ENCODE results near the gene GALNT7. TPM values are rescaled to one million over a fixed set of nuclear protein-coding genes. Genes with fewer than 3 reads are reported as not detected.

Gene GALNT7
- total RNA-seq, 4 donors from 2014 or later: 8.7 to 22.4 (median 9.7) TPM

DNA sequence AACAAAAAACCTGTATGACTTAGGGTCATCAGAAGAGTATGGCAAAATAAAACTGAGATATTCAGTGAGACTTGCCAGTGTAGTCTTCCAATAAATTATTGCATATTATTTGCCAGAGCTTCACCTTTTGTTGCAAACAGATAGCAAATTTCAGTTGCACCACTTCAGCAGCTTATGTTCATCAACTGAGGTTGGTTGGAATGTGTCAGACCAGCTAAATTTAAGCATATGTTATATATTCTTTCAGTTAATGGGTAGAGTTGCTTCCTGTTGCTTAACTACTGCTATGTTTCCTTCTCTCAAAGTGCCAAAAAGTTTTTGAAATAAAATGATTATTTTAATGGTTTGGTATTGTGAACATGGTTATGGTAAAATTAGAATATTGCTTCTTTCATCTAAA lies 61.5 kb downstream of the GALNT7 start:
- no peak for DNase-seq (ENCODE audit: low spot score in 2 of 2)
- no peaks in the 10 kb centered on the region for H3K9me3 ChIP-seq
- no peak overlapping the region for H3K27ac ChIP-seq
- no peaks in the 10 kb centered on the region for H3K27me3 ChIP-seq
- no peaks in the 10 kb centered on the region for H3K36me3 ChIP-seq
- no peak overlapping the region for H3K4me3 ChIP-seq
- TF ChIP-seq POLR2A (IDR thresholded peaks at IDR 0.05) (no peak), EP300 (IDR thresholded peaks at IDR 0.05) (no peak)
- TF ChIP-seq, protein P1, sequence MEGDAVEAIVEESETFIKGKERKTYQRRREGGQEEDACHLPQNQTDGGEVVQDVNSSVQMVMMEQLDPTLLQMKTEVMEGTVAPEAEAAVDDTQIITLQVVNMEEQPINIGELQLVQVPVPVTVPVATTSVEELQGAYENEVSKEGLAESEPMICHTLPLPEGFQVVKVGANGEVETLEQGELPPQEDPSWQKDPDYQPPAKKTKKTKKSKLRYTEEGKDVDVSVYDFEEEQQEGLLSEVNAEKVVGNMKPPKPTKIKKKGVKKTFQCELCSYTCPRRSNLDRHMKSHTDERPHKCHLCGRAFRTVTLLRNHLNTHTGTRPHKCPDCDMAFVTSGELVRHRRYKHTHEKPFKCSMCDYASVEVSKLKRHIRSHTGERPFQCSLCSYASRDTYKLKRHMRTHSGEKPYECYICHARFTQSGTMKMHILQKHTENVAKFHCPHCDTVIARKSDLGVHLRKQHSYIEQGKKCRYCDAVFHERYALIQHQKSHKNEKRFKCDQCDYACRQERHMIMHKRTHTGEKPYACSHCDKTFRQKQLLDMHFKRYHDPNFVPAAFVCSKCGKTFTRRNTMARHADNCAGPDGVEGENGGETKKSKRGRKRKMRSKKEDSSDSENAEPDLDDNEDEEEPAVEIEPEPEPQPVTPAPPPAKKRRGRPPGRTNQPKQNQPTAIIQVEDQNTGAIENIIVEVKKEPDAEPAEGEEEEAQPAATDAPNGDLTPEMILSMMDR (IDR thresholded peaks at IDR 0.05): no peak
- no peaks in the 10 kb centered on the region for H3K4me1 ChIP-seq

DNA sequence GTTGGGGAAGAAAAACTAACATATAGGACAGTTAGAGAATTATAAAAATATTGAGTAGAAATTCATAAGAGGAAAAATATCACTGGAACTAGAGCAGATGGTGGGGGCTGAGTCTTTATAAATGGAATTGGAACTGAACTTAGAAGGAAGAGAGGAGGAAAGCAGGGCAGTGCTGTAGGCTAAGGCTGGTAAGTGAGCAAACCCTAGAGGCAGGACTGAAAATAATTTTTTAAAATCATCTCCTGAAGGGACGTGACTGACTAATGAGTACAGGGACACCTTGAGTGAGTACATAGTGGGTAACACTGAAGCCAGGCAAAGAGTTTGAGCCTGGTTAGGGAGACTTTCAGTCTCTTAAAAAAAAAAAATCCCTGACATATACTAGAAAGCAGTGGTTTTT lies 63.3 kb downstream of the GALNT7 start:
- no peaks in the 10 kb centered on the region for H3K4me1 ChIP-seq
- H3K27ac ChIP-seq: no peak overlapping the region
- H3K27me3 ChIP-seq: no peaks in the 10 kb centered on the region
- TF ChIP-seq POLR2A (IDR thresholded peaks at IDR 0.05): no peak
- TF ChIP-seq EP300 (IDR thresholded peaks at IDR 0.05): no peak
- TF ChIP-seq, protein P1 (IDR thresholded peaks at IDR 0.05): no peak
- 64 to 72% methylated on average over 1 of the region's 1 CpG for WGBS, 2 donors
- H3K4me3 ChIP-seq: no peak overlapping the region
- no peak for DNase-seq (ENCODE audit: low spot score in 2 of 2)
- no peaks in the 10 kb centered on the region for H3K9me3 ChIP-seq
- H3K36me3 ChIP-seq: no peaks in the 10 kb centered on the region

DNA sequence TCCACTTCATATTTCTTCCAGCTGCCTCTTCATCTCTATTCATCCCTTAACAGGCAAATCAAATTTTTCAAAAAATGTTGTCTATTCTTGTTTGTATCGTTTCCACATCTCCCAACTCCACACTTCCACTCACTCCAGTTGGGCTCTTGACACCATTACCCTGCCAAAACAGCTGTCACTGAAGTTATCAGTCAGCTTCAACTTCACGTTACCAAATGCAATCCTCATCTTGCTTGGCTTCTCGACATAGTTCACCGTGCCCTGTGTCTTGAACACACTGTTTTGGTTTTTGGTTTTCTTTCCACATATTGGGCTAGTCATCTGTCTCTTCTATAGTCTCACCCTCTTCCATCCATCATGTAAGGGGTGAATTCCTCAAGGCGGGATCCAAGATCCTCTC lies 65.2 kb downstream of the GALNT7 start:
- no peaks in the 10 kb centered on the region for H3K27me3 ChIP-seq
- no peak for DNase-seq (ENCODE audit: low spot score in 2 of 2)
- H3K4me3 ChIP-seq: no peak overlapping the region
- TF ChIP-seq, protein P1 (IDR thresholded peaks at IDR 0.05): no peak
- TF ChIP-seq POLR2A (IDR thresholded peaks at IDR 0.05): no peak
- TF ChIP-seq EP300 (IDR thresholded peaks at IDR 0.05): no peak
- no peak overlapping the region for H3K27ac ChIP-seq
- H3K9me3 ChIP-seq: no peaks in the 10 kb centered on the region
- peaks cover 0 to 4% (median 0%) of the 10 kb centered on the region in 4 donors for H3K4me1 ChIP-seq
- no peaks in the 10 kb centered on the region for H3K36me3 ChIP-seq
- 87 to 90% methylated on average over 5 of the region's 5 CpGs for WGBS, 2 donors

DNA sequence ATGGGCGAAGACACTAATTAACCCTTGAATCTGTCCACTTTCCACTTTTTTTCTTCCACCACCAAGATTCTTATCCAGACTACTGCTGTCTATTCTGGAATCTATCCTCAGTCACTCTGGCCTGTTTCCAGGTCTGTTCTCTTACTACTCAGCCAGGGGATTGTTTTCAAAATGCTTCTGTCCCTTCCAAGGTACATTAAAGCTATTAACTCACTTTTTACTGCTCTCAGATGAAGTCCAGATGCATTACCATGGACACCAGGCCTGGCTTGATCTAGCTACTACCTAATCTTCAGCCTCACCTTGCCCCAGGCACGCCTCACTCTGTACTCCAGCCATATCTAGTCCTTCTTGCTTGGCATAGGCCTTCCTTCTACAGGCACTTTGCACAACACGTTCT lies 66.4 kb downstream of the GALNT7 start:
- no peak for DNase-seq (ENCODE audit: low spot score in 2 of 2)
- Histone ChIP-seq H3K27me3 (no peaks in the 10 kb centered on the region), H3K36me3 (no peaks in the 10 kb centered on the region), H3K27ac (no peak overlapping the region), H3K9me3 (no peaks in the 10 kb centered on the region), H3K4me3 (no peak overlapping the region), H3K4me1 (peaks cover 0 to 4% (median 0%) of the 10 kb centered on the region in 4 donors)
- WGBS, 2 donors: 95 to 98% methylated on average over 3 of the region's 3 CpGs
- TF ChIP-seq EP300 (IDR thresholded peaks at IDR 0.05): no peak
- TF ChIP-seq, protein P1 (IDR thresholded peaks at IDR 0.05): no peak
- no peak for TF ChIP-seq POLR2A (IDR thresholded peaks at IDR 0.05)

DNA sequence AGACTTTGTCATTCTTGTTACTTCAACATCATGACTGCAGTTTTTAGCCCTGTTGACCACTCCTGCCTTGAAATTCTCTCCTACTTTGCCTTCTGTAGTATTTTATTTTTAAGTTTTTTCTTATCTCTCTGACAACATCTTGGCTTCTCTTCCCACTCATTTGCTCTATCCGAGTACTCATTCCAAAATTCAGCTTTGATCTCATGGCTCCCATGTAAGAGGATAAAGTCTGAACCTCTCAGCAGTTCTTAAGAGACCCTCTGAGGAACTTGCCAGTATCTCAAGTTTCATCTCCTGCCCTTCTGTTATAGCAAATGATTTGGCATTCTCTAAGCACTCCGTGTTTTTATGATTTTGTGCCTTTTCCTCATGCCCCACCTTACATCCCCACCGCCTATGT lies 67.7 kb downstream of the GALNT7 start:
- Histone ChIP-seq H3K36me3 (no peaks in the 10 kb centered on the region), H3K27me3 (no peaks in the 10 kb centered on the region), H3K4me3 (no peak overlapping the region), H3K4me1 (peaks cover 0 to 4% (median 0%) of the 10 kb centered on the region in 4 donors), H3K27ac (no peak overlapping the region), H3K9me3 (no peaks in the 10 kb centered on the region)
- TF ChIP-seq, protein P1 (IDR thresholded peaks at IDR 0.05): no peak
- TF ChIP-seq EP300 (IDR thresholded peaks at IDR 0.05) (no peak), POLR2A (IDR thresholded peaks at IDR 0.05) (no peak)
- 69 to 81% methylated on average over 3 of the region's 3 CpGs for WGBS, 2 donors
- no peak for DNase-seq (ENCODE audit: low spot score in 2 of 2)

Measured in tibial nerve (tissue), 4 donors.